ENCODE data around the gene PRSS33.
A peak's percentile ranks its signal among the peaks of the same experiment; 100 is the strongest.

Gene PRSS33

GRCh38 chr16:2787406-2787805 is at the start of gene PRSS33:
Gene PRSS33, minus strand, starts transcription at chr16:2787560. Its CDS starts 1,013 bp downstream, at chr16:2786547.
- no peak for DNase-seq (ENCODE audit: low spot score)

GRCh38 chr16:2836646-2837508 is 49.5 kb upstream of the PRSS33 start:
- no peak for DNase-seq (ENCODE audit: low spot score)

GRCh38 chr16:2835638-2836493 is 48.5 kb upstream of the PRSS33 start:
- peak; percentile 94 for DNase-seq (ENCODE audit: low spot score)

- DNase-seq (ENCODE audit: low spot score): no peak
Observed at GRCh38 chr16:2834968-2835367, 47.6 kb upstream of the PRSS33 start.

GRCh38 chr16:2833776-2834175 is 46.4 kb upstream of the PRSS33 start:
- DNase-seq (ENCODE audit: low spot score): no peak

GRCh38 chr16:2831203-2831602 is 43.8 kb upstream of the PRSS33 start:
- no peak for DNase-seq (ENCODE audit: low spot score)

GRCh38 chr16:2830355-2830695 is 43.0 kb upstream of the PRSS33 start:
- no peak for DNase-seq (ENCODE audit: low spot score)

- DNase-seq (ENCODE audit: low spot score): no peak
Observed at GRCh38 chr16:2829501-2830354, 42.4 kb upstream of the PRSS33 start, which contains the start of gene ZG16B. Gene ZG16B, plus strand, starts transcription at chr16:2830303. Its CDS starts 139 bp downstream, at chr16:2830442.

GRCh38 chr16:2828876-2829430 is 41.6 kb upstream of the PRSS33 start:
- DNase-seq (ENCODE audit: low spot score): no peak

- DNase-seq (ENCODE audit: low spot score): no peak
Observed at GRCh38 chr16:2828521-2828840, 41.1 kb upstream of the PRSS33 start.

GRCh38 chr16:2827831-2828520 is 40.6 kb upstream of the PRSS33 start:
- no peak for DNase-seq (ENCODE audit: low spot score)

- no peak for DNase-seq (ENCODE audit: low spot score)
Observed at GRCh38 chr16:2827374-2827791, 40.0 kb upstream of the PRSS33 start.

GRCh38 chr16:2826591-2827373 is 39.4 kb upstream of the PRSS33 start:
- no peak for DNase-seq (ENCODE audit: low spot score)

GRCh38 chr16:2825906-2826305 is 38.5 kb upstream of the PRSS33 start:
- DNase-seq (ENCODE audit: low spot score): no peak

GRCh38 chr16:2825049-2825742 is 37.8 kb upstream of the PRSS33 start:
- no peak for DNase-seq (ENCODE audit: low spot score)

GRCh38 chr16:2824626-2825025 is 37.3 kb upstream of the PRSS33 start:
- no peak for DNase-seq (ENCODE audit: low spot score)

GRCh38 chr16:2822496-2822895 is 35.1 kb upstream of the PRSS33 start:
- no peak for DNase-seq (ENCODE audit: low spot score)

GRCh38 chr16:2822158-2822495 is 34.8 kb upstream of the PRSS33 start:
- no peak for DNase-seq (ENCODE audit: low spot score)

GRCh38 chr16:2821487-2822157 is 34.3 kb upstream of the PRSS33 start:
- DNase-seq (ENCODE audit: low spot score): peak; percentile 33

Measured in GM03348 (cell line).